GM19438 (cell line): ENCODE measurements around the gene TAS1R2.

Experiments
- ATAC-seq: cut with Tn5 transposase; IDR thresholded peaks from one replicate; pipeline ENCODE4 v1.9.1; 2021; ENCODE audit warnings: low read depth; ENCODE audit not compliant: unreplicated experiment

Gene TAS1R2

GRCh38 chr1:18828224-18828623 is 31.2 kb downstream of the TAS1R2 start:
- no peak for ATAC-seq

DNA sequence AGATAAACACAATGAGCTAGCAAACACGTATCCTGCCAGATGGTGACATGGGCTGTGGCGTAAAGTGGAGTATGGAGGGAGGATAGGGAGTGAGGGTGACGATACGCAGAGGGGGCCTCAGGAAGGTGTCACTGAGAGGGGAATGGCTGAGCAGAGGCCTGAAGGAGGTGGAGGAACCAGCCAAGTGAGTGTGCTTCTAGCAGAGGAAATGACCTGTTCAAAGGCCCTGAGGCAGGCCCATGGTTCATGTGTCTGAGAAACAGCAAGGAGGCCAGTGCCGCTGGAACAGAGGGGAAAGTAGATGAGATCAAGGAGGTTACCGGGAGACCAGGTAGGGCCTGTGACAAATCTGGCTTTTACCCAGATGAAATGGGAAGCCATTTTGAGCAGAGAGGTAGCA is 36.0 kb downstream of the TAS1R2 start:
- ATAC-seq = no peak

DNA sequence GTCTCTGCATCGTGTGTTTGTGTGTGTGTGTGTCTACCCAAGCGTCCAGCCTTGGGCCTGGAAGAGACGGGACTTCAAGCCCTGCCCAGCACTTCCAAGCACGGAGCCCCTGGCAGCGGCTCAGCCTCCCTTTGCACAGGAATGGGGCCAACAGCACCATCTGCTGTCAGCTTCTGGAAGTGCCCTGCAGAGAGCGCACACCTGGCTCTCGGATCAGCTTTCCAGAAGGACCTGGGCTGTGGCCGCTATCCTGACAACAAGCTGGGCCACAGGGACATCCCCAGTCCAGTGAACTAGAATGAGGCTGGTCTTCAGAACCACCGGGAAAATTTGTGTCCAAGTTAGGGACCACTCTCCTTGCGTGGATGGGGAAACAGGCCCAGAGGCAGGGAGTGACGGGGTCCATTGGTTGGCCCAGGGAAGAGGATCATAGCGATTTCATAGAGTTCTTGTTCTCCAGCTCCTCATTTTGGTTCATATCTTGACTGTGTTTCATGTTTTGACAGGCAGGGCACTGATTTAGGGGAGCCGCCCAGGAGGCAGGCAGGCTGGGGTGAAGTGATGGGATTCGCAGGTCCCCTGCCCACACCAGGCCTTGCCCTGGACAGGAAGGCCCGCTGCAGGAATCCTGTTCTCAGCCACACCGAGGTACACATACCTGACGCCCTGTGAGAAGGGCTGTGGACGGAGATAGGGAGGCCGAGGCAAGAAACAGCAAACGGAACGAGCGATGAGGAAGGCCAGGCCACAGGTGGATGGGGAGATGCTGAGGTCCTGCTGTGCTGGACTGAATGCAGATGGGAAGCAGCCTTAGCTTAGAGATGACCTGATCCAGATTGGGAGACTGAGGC is 38.4 kb downstream of the TAS1R2 start:
- ATAC-seq = no peak

GRCh38 chr1:18819986-18820790 is 39.3 kb downstream of the TAS1R2 start:
- no peak for ATAC-seq

DNA sequence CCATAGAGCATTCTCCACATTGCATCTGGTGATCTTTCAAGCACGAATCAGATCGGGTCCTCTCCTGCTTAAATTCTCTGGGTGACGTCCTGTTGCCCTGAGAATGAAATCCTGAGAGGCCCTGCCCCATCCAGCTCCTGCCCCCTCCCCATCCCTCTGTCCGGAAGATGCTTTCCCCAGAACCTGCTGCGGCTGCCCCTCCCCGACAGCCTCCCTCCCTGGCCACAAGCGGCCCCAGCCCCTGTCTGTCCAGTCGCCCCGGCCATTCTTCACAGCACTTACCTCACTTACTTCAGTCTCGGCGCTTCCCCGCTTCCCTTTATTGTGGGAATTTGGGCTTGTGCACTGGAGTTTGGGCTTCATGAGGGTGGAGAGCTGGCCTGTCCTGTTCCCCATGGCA is 40.3 kb downstream of the TAS1R2 start:
- ATAC-seq = no peak

DNA sequence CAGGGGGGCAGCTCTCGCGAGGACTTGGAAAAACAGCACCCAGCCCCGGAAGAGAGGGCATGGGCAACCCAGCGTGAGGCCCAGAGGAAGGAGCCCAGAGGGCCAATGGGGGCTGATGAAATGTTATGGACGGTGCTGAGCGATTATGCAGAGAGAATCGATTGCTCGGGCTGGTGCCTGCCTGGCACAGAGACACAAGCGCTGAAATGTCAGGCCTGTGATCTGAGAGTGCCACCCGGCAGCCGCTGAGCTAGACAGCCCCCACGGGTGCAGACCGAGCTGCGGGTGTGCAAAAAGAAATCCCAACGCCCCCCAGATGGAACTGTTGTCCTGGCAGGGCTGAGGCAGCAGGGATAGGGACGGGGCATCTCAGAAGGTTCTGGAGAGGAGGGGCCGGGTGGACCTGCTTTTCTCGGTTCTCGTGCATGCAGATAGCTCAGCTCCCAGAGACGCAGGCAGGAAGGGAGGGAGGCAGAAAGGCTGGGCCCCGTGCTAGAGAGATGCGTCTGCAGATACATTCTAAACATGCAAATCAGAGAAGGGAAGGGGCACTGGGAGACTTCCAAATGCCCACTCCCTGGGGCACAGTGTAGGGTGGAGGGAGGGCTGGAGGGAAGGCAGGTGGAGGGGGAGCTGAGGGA is 41.5 kb downstream of the TAS1R2 start:
- no peak for ATAC-seq

DNA sequence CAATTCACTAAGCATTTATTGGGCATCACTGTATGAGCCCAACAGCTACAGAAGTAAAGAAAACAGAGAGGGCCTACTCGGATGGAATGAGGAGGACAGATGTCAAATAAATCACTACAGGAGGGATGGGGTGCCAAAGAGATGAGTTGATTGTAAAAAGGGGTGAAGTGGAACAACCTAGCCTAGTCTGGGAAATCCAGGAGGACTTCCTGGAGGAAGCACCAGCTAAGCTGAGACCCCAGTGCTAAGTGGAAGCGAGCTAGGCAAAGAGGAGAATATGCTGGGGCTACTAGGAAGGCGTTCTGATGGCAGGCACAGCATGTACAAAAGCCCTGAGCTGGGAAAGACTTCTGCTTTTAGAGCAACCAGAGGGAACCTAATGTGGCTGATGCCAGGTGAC is 42.1 kb downstream of the TAS1R2 start:
- no peak for ATAC-seq

DNA sequence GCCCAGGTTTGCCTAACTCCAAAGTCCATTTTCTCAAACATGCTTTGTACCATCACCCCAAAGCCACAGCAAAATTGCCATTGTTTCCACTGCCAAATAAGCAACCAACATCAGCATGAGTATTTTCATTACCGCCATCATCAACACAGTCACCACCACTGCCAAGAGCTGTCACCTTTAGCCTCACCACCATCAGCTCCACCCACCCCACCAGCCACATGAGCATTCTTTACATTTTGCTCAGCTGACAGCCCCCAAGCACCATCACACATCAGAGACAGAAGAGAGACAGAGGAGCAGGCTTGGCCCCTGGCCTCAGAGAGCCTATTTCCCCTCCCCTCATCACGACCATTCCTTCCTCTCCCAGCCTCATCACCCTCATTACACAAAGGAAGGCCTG is 42.7 kb downstream of the TAS1R2 start:
- no peak for ATAC-seq

DNA sequence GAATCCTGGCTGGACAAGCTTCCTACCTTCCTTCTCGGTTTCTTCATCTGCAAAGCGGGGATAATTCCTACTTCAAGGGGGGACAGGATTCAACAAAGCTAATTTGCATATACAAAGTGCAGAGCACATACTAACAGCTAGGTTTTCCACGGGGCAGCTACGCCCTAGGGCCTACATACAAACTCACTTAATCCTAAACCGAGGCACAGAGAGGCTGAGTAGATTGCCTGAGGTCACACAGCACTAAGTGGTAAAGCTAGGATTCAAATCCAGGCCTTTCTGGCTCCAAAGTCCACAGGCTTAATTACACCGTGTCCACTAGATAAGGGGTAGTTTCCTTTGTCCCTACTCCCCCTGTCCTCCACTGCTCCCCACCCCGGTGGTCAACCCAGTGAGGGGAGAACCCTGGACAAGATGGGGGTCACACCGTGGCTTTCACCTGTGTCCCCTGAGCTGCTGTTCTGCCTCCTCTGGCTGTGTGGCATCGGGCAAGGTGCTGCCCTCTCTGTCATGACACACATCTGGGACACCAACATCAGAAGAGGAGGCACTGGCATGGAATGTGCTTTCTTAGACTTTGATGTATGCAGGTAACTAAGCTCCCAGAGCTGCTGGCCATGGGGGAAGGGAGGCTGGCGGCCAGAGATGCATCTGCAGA is 44.5 kb downstream of the TAS1R2 start:
- no peak for ATAC-seq

GRCh38 chr1:18814425-18814824 is 45.0 kb downstream of the TAS1R2 start:
- ATAC-seq = no peak

DNA sequence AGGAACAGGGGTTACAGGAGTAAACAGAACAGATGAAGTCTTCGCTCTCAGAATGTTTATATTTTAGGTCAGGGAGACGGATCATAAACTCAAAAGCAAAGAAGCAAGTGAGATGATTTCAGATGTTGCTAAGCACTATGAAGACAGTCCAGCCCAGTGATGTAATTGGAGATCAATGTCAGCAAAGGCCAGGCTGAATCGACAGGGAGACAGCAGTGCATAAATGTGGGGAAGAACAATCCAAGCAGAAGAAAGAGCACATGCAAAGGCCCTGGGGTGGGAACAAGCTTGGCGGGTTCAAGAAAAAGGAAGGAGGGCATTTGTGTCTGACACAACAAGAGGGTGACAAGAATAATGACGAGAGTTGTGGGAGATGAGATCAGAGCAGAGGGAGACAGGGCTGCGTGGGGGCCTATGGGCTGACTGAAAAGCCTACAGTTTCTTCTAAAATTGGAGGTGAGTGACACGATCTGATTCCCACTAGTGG is 47.0 kb downstream of the TAS1R2 start:
- ATAC-seq = no peak

- ATAC-seq = no peak
Measured at GRCh38 chr1:18811733-18812452, 47.6 kb downstream of the TAS1R2 start.

GRCh38 chr1:18809953-18810899 is 49.2 kb downstream of the TAS1R2 start:
- ATAC-seq = no peak

DNA sequence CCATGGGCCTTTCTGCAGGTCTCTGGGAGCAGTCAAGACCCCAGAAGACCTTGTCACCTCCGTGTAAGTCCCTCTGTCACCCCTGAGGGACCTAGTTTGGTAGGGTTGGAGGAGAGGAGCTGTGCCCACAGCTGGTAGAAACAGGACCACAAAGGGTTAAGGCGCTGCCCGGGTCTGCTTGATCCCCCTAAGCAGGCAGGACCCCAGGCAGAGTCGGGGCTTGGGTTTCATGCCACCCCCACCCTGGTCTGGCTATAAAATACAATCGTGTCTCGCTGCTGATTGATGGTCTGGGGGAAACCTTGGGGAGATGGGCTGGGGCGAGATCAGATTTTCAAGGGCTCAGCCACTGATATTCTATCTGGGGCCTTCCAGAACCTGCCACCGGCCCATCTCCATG is 50.9 kb downstream of the TAS1R2 start:
- no peak for ATAC-seq

GRCh38 chr1:18807334-18808063 is 52.0 kb downstream of the TAS1R2 start:
- no peak for ATAC-seq

GRCh38 chr1:18805925-18806849 is 53.3 kb downstream of the TAS1R2 start:
- no peak for ATAC-seq

- ATAC-seq = no peak
Measured at GRCh38 chr1:18805150-18805879, 54.1 kb downstream of the TAS1R2 start.
